ENCODE data around the gene SLC9A9.

The SLC9A9 gene

DNA sequence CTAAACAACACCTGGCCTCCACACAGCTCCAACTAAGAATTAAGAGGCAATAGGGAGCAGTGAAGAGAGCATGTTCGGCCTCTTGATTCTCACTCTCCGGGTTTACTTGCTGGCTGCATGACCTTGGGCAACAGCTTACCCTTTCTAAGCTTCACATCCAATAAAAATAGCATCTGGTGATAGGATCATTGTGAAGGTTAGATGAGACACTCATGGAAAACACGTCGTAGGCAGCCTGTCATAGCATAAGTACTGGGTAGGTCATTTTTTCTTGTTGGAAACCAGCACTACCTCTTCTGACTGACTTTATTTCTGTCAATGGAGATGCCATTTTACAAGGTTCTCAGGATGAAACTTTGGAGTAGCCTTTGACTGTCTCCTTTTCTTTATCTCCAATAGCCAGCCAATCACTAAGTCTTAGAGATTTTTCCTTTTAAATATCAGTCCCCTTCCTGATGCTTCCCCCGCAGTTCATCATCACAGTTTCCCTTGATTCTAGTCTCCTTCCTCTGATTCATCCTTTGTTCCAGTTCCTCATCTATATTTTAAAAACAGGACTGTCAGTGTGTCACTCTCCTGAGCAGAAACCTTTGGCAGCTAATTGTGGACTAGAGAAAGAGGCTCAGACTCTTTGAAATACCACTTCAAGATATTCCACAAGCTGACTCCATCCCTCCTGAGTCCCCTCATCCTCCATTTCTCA is 271.5 kb downstream of the SLC9A9 start:
- no peaks in the 10 kb centered on the region for H4K20me1 ChIP-seq
- no peak for TF ChIP-seq Cebpa-rat (IDR thresholded peaks at IDR 0.05)
- H3K27ac ChIP-seq = peak overlapping the region in 1 of 11 experiments; percentile 28; a peak in 2 of 22 replicates
- no peak overlapping the region for H3K9ac ChIP-seq
- H3K4me3 ChIP-seq = no peak overlapping the region
- peak overlapping the region in 5 of 11 experiments; percentile 30 to 65 (median 44); a peak in 9 of 22 replicates for H3K4me2 ChIP-seq
- H3K4me1 ChIP-seq = peaks cover 12 to 33% (median 17%) of the 10 kb centered on the region in 10 experiments
- peaks cover 0 to 89% (median 0%) of the 10 kb centered on the region in 11 experiments; a peak in 6 of 22 replicates for H3K36me3 ChIP-seq
- H3K27me3 ChIP-seq = no peaks in the 10 kb centered on the region
- H3K9me3 ChIP-seq (replicated peaks in 1 of 11) = peaks cover 0 to 3% (median 0%) of the 10 kb centered on the region in 11 experiments; a peak in 1 of 22 replicates

DNA sequence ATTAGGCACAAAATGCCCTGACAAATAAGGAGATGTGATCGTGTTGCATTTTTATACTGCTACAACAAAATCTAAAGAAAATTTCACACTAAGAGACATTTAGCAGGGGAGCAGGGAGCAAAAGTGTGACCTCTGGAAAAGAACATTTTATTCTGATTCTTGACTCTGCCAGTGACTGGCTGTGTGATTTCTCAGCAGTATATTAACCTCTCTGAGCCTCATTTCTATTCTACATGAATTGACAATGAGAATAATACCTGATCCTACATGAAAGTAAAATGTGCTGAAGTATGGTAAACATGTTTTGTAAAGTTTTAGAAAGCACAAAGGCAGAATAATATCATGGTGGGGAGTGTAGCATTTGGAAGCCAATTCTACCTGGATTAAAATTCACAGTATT is 273.3 kb downstream of the SLC9A9 start:
- Histone ChIP-seq H3K27me3 (no peaks in the 10 kb centered on the region), H3K4me1 (peaks cover 14 to 43% (median 22%) of the 10 kb centered on the region in 10 experiments), H3K9ac (no peak overlapping the region), H3K4me3 (no peak overlapping the region), H3K4me2 (peak overlapping the region in 6 of 11 experiments; percentile 18 to 58 (median 48); a peak in 4 of 22 replicates), H3K36me3 (peaks cover 0 to 74% (median 0%) of the 10 kb centered on the region in 11 experiments; a peak in 6 of 22 replicates), H3K27ac (no peak overlapping the region), H4K20me1 (no peaks in the 10 kb centered on the region), H3K9me3 (replicated peaks in 1 of 11) (peaks cover 0 to 3% (median 0%) of the 10 kb centered on the region in 11 experiments; a peak in 1 of 22 replicates)
- TF ChIP-seq Cebpa-rat (IDR thresholded peaks at IDR 0.05) = no peak

DNA sequence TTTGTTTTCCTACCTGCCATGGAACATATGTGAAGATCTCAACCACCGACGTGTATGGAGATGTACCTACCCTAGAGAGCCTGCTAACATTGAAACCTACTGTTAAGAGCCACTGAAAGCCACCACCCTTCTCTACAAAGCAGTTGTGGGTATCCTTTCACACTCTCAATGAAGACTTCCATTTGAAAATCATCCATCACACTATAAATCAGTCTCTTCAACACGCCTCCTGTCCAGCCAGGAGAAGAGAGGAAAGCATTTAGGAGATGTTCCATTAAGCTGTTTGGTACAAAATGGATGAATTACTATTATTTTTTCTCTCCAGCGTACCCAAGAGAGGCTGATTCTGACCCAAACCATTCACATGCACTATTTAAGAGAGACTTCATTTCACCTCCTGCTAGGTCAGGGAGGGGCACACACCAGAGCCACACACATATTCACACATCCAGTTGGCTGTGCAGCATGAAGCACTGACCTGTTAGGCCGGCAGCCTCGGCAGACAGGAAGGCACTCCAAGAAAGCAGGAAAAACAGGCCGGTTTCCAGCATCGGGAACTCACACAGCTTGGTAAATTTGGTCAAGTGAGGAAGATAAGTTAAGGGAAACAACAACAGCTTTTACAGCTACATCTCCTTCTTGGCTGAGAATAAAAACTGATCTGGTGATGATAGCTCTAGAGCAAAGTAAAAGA is 274.5 kb downstream of the SLC9A9 start:
- Histone ChIP-seq H3K27ac (no peak overlapping the region), H3K4me2 (peak overlapping the region in 7 of 11 experiments; percentile 21 to 65 (median 52); a peak in 8 of 22 replicates), H3K9ac (no peak overlapping the region), H3K4me3 (no peak overlapping the region), H3K9me3 (replicated peaks in 1 of 11) (no peaks in the 10 kb centered on the region; a peak in 1 of 22 replicates), H3K36me3 (peaks cover 0 to 67% (median 0%) of the 10 kb centered on the region in 11 experiments; a peak in 6 of 22 replicates), H3K27me3 (no peaks in the 10 kb centered on the region), H3K4me1 (peaks cover 14 to 43% (median 22%) of the 10 kb centered on the region in 10 experiments), H4K20me1 (no peaks in the 10 kb centered on the region)
- no peak for TF ChIP-seq Cebpa-rat (IDR thresholded peaks at IDR 0.05)

DNA sequence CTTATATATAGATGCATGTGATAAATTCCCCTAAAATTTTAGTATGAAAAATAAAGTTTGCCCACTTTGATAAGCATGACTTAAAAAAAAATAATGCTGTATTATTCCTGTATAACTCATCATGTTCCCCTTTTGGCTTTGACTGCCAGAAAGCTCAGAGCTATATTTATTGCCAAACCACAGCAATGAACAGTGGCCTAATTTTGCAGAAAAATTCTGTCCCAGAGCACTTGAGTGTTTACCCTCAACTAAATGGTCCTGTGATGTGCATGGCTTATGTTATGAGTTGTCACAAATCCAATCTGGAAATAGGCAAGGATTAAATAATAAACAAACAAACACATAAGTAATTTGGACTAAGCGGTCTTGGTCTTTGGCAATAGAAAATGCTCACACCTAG is 276.7 kb downstream of the SLC9A9 start:
- Histone ChIP-seq H3K9me3 (replicated peaks in 1 of 11) (no peaks in the 10 kb centered on the region), H3K36me3 (peaks cover 0 to 54% (median 0%) of the 10 kb centered on the region in 11 experiments; a peak in 5 of 22 replicates), H4K20me1 (no peaks in the 10 kb centered on the region), H3K9ac (no peak overlapping the region), H3K4me1 (peaks cover 13 to 37% (median 20%) of the 10 kb centered on the region in 10 experiments), H3K27me3 (no peaks in the 10 kb centered on the region), H3K4me2 (peak overlapping the region; percentile 6 to 83 (median 39); a peak in 19 of 22 replicates), H3K27ac (peak overlapping the region in 4 of 11 experiments; percentile 3 to 45 (median 25); a peak in 3 of 22 replicates), H3K4me3 (no peak overlapping the region)
- TF ChIP-seq Cebpa-rat (IDR thresholded peaks at IDR 0.05) = no peak

DNA sequence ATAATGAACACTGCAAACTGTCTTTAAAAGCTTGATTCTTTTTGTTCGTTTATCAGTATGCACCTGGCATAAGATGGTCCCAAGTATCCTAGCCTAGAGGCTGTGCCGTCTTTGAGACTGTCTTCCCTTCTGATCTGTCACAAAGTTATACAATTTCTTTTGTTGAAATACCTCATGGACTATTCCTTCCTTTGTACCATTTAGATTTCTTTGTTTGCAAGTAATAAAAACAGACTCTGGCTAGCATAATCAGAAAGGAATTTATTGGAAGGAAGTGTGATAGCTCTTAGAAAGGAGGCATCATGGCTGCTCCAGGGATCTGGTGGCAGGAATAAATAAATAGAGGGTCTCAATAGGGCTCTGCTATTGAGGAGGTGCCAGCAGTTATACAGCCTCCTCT is 280.4 kb downstream of the SLC9A9 start:
- Histone ChIP-seq H3K9ac (no peak overlapping the region), H3K27me3 (no peaks in the 10 kb centered on the region), H3K4me2 (no peak overlapping the region), H4K20me1 (no peaks in the 10 kb centered on the region), H3K27ac (no peak overlapping the region), H3K9me3 (replicated peaks in 1 of 11) (peaks cover 0 to 8% (median 0%) of the 10 kb centered on the region in 11 experiments; a peak in 2 of 22 replicates), H3K4me3 (no peak overlapping the region), H3K4me1 (peaks cover 6 to 63% (median 17%) of the 10 kb centered on the region in 10 experiments; a peak in 18 of 20 replicates), H3K36me3 (peaks cover 0 to 22% (median 0%) of the 10 kb centered on the region in 11 experiments; a peak in 4 of 22 replicates)
- no peak for TF ChIP-seq Cebpa-rat (IDR thresholded peaks at IDR 0.05)

DNA sequence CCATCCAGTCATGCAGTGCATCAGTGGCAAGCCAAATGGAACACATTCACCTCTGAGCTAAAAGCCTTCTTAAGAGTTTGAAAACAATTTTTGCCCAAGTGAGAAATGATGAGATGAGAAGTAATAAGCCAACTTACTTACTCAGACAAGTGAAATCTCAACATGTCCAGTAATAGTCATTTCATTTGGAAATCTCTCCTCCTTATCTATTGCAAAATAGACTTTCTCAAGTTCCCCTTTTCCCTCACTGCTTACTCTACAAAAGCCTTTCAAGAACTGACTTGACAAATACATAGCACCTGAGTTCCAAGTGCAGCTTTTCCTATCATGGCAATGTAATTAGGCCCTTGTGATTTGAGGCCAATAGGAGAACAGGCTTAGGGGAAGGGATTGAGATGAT is 282.3 kb downstream of the SLC9A9 start:
- Histone ChIP-seq H4K20me1 (no peaks in the 10 kb centered on the region), H3K9me3 (replicated peaks in 1 of 11) (peaks cover 0 to 8% (median 0%) of the 10 kb centered on the region in 11 experiments; a peak in 2 of 22 replicates), H3K36me3 (peaks cover 0 to 17% (median 0%) of the 10 kb centered on the region in 11 experiments; a peak in 3 of 22 replicates), H3K4me2 (peak overlapping the region in 7 of 11 experiments; percentile 12 to 71 (median 49); a peak in 12 of 22 replicates), H3K27ac (peak overlapping the region in 6 of 11 experiments; percentile 26 to 76 (median 68); a peak in 10 of 22 replicates), H3K4me1 (peaks cover 0 to 47% (median 10%) of the 10 kb centered on the region in 10 experiments; a peak in 12 of 20 replicates), H3K4me3 (no peak overlapping the region), H3K9ac (peak overlapping the region in 3 of 11 experiments; percentile 42 to 54 (median 45); a peak in 3 of 22 replicates), H3K27me3 (no peaks in the 10 kb centered on the region)
- TF ChIP-seq Cebpa-rat (IDR thresholded peaks at IDR 0.05) = peak in 3 of 11 experiments; percentile 36 to 72 (median 37); a peak in 4 of 22 replicates

DNA sequence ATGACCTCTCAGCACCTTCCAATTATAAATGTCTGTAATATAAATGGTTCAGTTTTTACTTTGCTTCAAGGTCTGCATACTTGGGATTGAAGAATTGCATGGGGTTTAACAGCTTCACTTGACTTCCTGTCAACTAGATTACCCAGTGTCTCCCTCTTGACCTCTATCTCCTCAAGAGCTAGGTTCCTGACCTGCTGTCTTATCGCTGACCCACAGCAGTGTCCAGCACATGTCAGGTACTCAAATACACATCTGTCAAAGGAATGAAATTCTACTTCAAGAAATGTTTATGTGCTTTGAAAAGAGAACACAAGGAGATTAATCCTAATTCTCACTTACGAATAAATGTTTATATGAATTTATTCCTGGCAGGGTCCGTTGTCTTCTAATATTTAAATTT is 284.5 kb downstream of the SLC9A9 start:
- H3K27ac ChIP-seq = no peak overlapping the region
- TF ChIP-seq Cebpa-rat (IDR thresholded peaks at IDR 0.05) = no peak
- H3K27me3 ChIP-seq = no peaks in the 10 kb centered on the region
- H3K4me3 ChIP-seq = no peak overlapping the region
- H4K20me1 ChIP-seq = no peaks in the 10 kb centered on the region
- peaks cover 0 to 45% (median 10%) of the 10 kb centered on the region in 10 experiments; a peak in 11 of 20 replicates for H3K4me1 ChIP-seq
- peak overlapping the region in 1 of 11 experiments; percentile 14; a peak in 1 of 22 replicates for H3K4me2 ChIP-seq
- H3K36me3 ChIP-seq = peaks cover 0 to 26% (median 0%) of the 10 kb centered on the region in 11 experiments; a peak in 4 of 22 replicates
- peaks cover 6 to 25% (median 14%) of the 10 kb centered on the region in 11 experiments for H3K9me3 ChIP-seq (replicated peaks in 1 of 11)
- no peak overlapping the region for H3K9ac ChIP-seq

DNA sequence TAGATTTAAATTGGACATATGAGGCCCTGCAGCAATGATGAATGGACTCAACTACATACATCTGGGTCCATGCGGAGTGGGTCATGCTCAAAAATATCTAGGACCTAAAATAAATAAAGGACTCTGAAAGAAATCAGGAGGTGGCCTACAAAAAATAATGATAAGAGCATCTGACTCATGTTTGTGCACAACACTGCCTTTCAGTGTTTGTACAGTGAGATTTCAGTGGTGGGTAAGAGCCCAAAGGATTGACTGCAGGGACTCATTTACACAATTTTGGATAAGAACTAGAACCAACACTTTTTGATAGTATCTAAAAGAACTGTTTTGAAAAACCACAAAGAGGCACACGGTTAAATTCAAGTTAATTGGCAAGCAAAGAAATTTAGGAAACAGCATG is 285.5 kb downstream of the SLC9A9 start:
- peaks cover 0 to 45% (median 10%) of the 10 kb centered on the region in 10 experiments; a peak in 11 of 20 replicates for H3K4me1 ChIP-seq
- H3K9ac ChIP-seq = no peak overlapping the region
- H3K4me2 ChIP-seq = no peak overlapping the region
- H3K9me3 ChIP-seq (replicated peaks in 1 of 11) = peaks cover 16 to 35% (median 24%) of the 10 kb centered on the region in 11 experiments
- H3K27ac ChIP-seq = no peak overlapping the region
- peaks cover 0 to 30% (median 0%) of the 10 kb centered on the region in 11 experiments; a peak in 6 of 22 replicates for H3K36me3 ChIP-seq
- H3K4me3 ChIP-seq = no peak overlapping the region
- no peaks in the 10 kb centered on the region for H4K20me1 ChIP-seq
- no peaks in the 10 kb centered on the region for H3K27me3 ChIP-seq
- TF ChIP-seq Cebpa-rat (IDR thresholded peaks at IDR 0.05) = no peak

All from BLaER1 treated with 17β-estradiol and CSF1 and Interleukin-3, amounts not matched to agents 10 nM and 100 nM (cell line).